NCI-H2081 (cell line): ENCODE measurements around the gene BMAL1.
"Not testable (repeated sequence)": the region's sequence is repeated elsewhere in the genome, so short reads cannot be mapped to it uniquely, and the experiment has no call there.

Source experiments
- DNase-seq, 2 experiments: peaks; one replicate each; lab custom pipeline; 2025; lab: John Stamatoyannopoulos, UW

Gene BMAL1

DNA sequence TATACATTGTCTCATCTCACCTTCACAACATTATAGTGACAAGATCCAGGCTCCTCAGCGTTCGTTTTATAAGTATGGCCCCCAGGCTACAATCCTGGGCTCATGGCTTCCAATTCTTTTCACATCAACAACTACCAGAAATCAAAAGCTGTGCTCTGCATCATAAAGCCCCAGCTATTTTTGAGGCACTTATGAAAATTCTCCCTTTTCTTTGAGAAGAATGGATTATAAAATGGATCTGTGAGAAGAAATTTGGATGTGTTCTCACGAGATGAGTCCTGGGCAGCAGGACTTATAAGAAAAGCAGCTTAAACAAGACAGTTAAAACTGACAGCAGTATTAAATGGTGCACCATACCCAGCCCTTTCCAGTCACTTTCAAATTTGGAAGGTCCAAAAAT lies 105.2 kb downstream of the BMAL1 start:
- DNase-seq, result no peak

GRCh38 chr11:13384908-13385640 lies 107.5 kb downstream of the BMAL1 start:
- peak; percentile 11 to 41 for DNase-seq

GRCh38 chr11:13386567-13386966 lies 109.0 kb downstream of the BMAL1 start:
- peak in 1 of 2 experiments; percentile 4 for DNase-seq

GRCh38 chr11:13388741-13389140 lies 111.2 kb downstream of the BMAL1 start:
- DNase-seq, result no peak

- no peak for DNase-seq
Measured at GRCh38 chr11:13391217-13391616, 113.6 kb downstream of the BMAL1 start.

DNA sequence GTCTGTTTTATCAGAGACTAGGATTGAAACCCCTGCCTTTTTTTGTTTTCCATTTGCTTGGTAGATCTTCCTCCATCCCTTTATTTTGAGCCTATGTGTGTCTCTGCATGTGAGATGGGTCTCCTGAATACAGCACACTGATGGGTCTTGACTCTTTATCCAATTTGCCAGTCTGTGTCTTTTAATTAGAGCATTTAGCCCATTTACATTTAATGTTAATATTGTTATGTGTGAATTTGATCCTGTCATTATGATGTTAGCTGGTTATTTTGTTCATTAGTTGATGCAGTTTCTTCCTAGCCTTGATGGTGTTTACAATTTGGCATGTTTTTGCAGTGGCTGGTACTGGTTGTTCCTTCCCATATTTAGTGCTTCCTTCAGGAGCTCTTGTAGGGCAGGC lies 120.7 kb downstream of the BMAL1 start:
- not testable (repeated sequence) for DNase-seq

- no peak for DNase-seq
Measured at GRCh38 chr11:13405220-13405619, 127.6 kb downstream of the BMAL1 start.

- DNase-seq, result no peak
Measured at GRCh38 chr11:13415201-13415600, 137.6 kb downstream of the BMAL1 start.

DNA sequence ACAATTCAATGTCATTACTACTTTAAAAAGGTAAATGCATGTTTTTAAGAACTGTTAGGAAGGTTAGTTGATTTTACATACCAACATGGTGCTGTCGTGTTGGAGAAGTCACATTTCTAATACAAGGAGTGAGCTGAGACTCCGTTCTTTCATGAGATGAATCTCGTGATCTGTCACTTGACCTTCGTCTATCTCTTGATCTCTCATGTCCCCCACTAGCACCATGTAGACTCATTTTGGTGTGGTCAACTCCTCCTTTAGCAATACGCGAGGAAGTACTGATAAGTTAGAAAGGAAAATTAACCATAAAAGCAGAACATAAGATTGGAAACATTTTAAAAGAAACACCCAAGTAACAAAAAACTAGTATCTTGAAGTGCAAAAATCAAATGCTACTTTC lies 144.0 kb downstream of the BMAL1 start:
- DNase-seq, result no peak

- no peak for DNase-seq
Measured at GRCh38 chr11:13423372-13423771, 145.8 kb downstream of the BMAL1 start.

GRCh38 chr11:13427440-13427839 lies 149.8 kb downstream of the BMAL1 start:
- DNase-seq, result no peak

- DNase-seq, result no peak
Measured at GRCh38 chr11:13429288-13429687, 151.7 kb downstream of the BMAL1 start.

DNA sequence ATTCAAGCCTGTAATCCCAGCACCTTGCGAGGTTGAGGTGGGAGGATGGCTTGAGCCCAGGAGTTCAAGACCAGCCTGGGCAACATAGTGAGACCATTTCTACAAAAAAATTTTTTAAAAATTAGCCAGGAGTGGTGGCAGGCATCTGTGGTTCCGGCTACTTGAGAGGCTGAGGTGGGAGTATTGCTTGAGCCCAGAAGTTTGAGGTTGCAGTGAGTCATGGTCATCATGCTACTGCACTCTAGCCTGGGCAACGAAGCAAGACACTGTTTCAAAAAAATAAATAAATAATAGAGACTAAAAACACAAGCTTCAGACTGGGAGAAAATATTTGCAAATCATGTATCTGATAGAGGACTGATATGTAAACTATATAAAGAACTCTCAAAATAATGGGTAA lies 152.2 kb downstream of the BMAL1 start:
- no peak for DNase-seq

- DNase-seq, result no peak
Measured at GRCh38 chr11:13433437-13433836, 155.8 kb downstream of the BMAL1 start.

DNA sequence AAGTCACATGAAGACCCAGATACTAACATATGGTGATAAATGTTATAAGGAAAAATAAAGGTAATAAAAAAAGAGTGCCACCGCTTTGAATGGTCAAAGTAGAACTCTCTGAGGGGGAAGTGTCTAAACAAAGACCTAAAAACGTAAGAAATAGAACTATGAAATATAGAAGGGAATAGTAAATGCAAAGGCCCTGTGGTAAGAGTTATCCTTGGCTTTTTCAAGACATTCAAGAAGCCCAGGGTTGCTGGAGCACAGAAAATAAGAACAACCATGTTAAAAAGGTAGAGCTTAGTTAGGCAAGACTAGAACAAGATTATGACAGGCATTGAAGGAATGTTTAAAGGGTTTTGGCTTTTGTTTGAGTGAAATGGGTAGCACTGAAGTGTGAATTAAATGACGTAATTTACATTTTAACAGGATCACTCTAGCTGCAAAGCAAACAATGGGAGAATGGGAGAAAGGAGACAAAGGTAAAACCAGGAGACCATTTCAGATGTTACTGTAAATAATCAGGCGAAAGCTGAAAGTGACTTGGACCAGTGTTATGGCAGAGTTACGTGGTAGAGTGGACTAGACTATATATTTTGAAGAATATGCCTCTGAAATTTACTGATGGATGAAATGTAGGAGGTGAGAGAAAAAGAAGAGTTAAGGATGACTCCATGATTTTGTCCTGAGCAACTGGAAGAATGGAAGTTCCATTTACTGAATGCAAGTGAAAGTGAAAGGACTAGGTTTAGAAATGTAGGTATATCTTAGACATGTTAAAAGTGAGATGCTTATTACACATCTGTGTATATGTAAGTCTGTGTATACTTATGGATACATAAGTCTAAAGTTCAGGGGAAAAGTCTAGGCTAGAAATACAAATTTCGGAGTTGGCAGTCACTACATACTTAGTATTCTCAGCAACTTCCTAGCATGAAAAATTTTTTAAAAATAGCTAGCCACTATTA lies 156.9 kb downstream of the BMAL1 start:
- DNase-seq, result peak in 1 of 2 experiments; percentile 16

DNA sequence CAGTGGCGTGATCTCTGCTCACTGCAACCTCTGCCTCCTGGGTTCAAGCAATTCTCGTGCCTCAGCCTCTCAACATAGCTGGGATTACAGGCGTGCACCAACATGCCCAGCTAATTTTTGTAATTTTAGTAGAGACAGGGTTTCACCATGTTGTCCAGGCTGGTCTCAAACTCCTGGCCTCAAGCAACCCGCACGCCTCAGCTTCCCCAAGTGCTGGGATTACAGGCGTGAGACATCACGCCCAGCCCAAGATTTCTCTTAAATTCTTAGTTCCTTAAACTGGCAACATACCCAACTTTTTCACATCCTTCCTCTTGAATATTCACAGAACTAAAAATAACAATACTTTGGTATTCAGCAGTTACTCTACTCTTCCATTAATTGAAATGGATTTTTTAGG lies 159.2 kb downstream of the BMAL1 start:
- DNase-seq, result not testable (repeated sequence)
